Kidney epithelial cell (primary cell): ENCODE measurements around the gene PAK6. TPM values are rescaled to one million over a fixed set of nuclear protein-coding genes. Genes with fewer than 3 reads are reported as not detected.

Source experiments
- DNase-seq: peaks from one replicate; pipeline ENCODE4 v3.0.0-alpha.2; 2010; ENCODE audit warnings: low read depth
- H3K27me3 ChIP-seq: 2 replicates; pipeline ENCODE4 v1.6.0; 2011; ENCODE audit warnings: low read length; ENCODE audit not compliant: control insufficient read depth, insufficient read depth
- H3K36me3 ChIP-seq: 2 replicates; pipeline ENCODE4 v1.5.1; 2011; ENCODE audit warnings: low read length; ENCODE audit not compliant: control insufficient read depth, insufficient read depth
- H3K4me3 ChIP-seq: 2 replicates; pipeline ENCODE4 v1.5.1; 2011; ENCODE audit warnings: low read depth, mild to moderate bottlenecking, control low read depth, low read length
- CTCF ChIP-seq: IDR thresholded peaks from 2 replicates; pipeline ENCODE4 v1.5.1; 2011; ENCODE audit warnings: mild to moderate bottlenecking, moderate library complexity, low read length, control low read depth, inconsistent platforms; ENCODE audit not compliant: insufficient read depth, poor library complexity, severe bottlenecking
- total RNA-seq: library from RNA; depleted of rRNA; stranded (reverse); fragments of >200 nt; gene quantifications from 2 replicates; pipeline ENCODE4 v1.2.3, GENCODE V29; 2015

Gene PAK6
- total RNA-seq, 1 donor from 2014 or later: 15.3 TPM

DNA sequence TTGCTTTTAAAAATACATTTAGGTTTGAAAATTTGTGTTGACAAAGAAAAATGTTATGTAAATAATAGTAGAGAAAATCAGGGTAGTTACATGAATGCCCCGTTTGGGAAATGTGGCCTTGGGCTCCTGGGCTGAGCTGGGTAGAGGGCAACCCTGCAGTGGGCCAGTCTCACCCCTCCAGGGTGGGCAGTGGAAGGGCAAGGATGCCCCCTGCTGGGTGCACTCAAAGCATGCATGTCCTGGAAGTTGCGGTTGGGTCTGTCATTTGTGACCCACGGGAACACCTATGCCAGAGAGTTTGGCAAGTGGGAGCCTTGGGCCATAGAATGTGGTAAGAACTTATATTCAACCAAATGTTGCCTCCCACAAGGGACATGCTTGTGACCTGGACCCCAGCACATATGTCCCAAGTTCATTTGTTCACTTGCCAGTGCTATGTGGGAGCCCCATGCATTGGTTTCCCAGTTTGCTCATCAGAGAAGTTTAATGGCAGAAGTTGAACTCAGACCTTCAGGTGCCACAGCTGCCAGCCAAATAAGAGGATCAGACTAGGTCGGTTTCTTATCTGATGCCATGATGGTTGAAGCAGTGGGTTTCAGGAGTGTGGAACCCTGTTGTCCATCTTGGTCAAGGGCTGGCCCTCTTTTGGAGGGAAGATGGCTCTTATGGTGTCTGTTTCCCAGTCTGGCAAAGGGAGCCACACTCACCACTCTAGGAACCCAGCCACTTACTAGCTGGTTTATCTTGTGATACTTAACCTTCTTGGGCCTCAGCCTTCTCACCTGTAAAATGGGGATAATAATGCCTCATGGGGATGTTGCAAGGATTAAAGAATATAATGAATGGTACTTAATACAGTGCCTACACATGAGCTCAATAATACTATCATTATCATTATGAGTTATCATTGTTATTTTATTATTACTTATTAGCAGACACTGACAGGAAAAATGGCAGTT lies 71.4 kb downstream of the PAK6 start:
- H3K4me3 ChIP-seq: no peak overlapping the region
- no peaks in the 10 kb centered on the region for H3K36me3 ChIP-seq
- DNase-seq: no peak
- peak; percentile 86 for TF ChIP-seq CTCF
- H3K27me3 ChIP-seq: peaks cover 30% of the 10 kb centered on the region

DNA sequence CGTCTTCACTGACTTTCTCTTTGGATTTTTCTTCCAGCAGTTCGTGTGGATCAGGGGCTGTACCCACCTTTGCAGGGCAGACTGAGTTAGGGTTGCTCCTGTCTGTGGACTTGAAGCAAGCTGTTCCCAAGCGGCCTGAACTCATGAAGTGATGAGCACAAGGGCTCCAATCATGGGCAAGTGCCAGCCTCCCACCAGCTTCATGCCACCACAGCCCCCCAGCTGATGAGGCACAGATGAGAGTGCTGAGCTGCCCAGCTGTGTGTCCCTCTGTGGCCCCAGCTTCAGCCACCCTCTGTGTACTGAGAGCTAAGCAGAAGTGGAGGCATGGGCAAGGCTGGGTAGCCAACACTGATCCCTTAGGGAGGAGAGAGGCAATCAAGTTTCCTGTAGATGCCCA lies 72.1 kb downstream of the PAK6 start:
- DNase-seq: no peak
- H3K36me3 ChIP-seq: no peaks in the 10 kb centered on the region
- H3K4me3 ChIP-seq: no peak overlapping the region
- peaks cover 29% of the 10 kb centered on the region for H3K27me3 ChIP-seq
- TF ChIP-seq CTCF: no peak

DNA sequence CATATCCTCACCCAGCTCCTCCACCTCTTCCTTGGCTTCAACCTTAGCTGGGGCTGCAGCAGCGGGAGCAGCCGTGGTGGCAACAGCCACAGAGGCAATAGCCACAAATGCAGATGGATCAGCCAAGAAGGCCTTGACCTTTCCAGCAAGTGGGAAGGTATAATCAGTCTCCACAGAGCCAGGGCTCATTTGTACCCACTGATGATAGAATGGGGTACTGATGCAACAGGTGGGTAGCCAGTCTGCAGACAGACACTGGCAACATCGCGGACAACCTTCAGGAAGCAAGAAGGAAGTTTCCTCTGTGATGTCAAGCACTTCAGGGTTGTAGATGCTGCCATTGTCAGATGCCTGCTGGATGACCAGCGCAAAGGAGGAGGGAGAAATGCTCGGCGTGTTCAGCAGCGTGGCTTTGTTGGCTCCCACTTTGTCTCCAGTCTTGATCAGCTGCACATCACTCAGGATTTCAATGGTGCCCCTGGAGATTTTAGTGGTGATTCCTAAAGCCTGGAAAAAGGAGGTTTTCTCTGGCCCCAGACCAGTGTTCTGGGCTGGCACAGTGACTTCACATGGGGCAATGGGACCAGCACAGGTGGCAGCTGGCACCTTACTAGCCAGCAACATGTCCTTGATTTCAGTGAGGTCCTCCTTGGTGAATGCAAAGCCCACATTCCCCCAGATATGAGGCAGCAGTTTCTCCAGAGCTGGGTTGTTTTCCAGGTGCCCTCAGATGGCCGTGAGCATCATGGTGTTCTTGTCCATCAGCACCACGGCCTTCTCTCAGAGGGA lies 73.7 kb downstream of the PAK6 start:
- no peak overlapping the region for H3K4me3 ChIP-seq
- H3K36me3 ChIP-seq: no peaks in the 10 kb centered on the region
- TF ChIP-seq CTCF: no peak
- H3K27me3 ChIP-seq: peaks cover 23% of the 10 kb centered on the region
- DNase-seq: no peak

- Histone ChIP-seq H3K27me3 (peaks cover 23% of the 10 kb centered on the region), H3K4me3 (no peak overlapping the region), H3K36me3 (no peaks in the 10 kb centered on the region)
- no peak for DNase-seq
- TF ChIP-seq CTCF: no peak
Measured at GRCh38 chr15:40313531-40314398, 74.9 kb downstream of the PAK6 start.

- H3K27me3 ChIP-seq: peaks cover 23% of the 10 kb centered on the region
- H3K4me3 ChIP-seq: no peak overlapping the region
- no peak for DNase-seq
- no peaks in the 10 kb centered on the region for H3K36me3 ChIP-seq
- TF ChIP-seq CTCF: no peak
Measured at GRCh38 chr15:40314723-40315276, 75.9 kb downstream of the PAK6 start.
